HG03442 (cell line): ENCODE measurements around the gene CMIP.
A peak's percentile ranks its signal among the peaks of the same experiment; 100 is the strongest.

ENCODE experiments used
- ATAC-seq: cut with Tn5 transposase; IDR thresholded peaks from one replicate; pipeline ENCODE4 v1.9.1; 2021; ENCODE audit warnings: mild to moderate bottlenecking, moderate library complexity; ENCODE audit not compliant: unreplicated experiment

CMIP gene

GRCh38 chr16:81458827-81459598 is 14.4 kb downstream of the CMIP start:
- no peak for ATAC-seq

- no peak for ATAC-seq
Observed at GRCh38 chr16:81460075-81460474, 15.5 kb downstream of the CMIP start.

GRCh38 chr16:81461243-81461642 is 16.6 kb downstream of the CMIP start:
- no peak for ATAC-seq

- ATAC-seq: no peak
Observed at GRCh38 chr16:81461766-81462165, 17.2 kb downstream of the CMIP start.

- ATAC-seq: no peak
Observed at GRCh38 chr16:81462683-81463082, 18.1 kb downstream of the CMIP start.

- no peak for ATAC-seq
Observed at GRCh38 chr16:81463296-81463890, 18.8 kb downstream of the CMIP start.

- ATAC-seq: no peak
Observed at GRCh38 chr16:81464279-81464678, 19.7 kb downstream of the CMIP start.

- ATAC-seq: no peak
Observed at GRCh38 chr16:81465375-81465943, 20.9 kb downstream of the CMIP start.

GRCh38 chr16:81466356-81466980 is 21.9 kb downstream of the CMIP start:
- ATAC-seq: no peak

- no peak for ATAC-seq
Observed at GRCh38 chr16:81467072-81467471, 22.5 kb downstream of the CMIP start.

GRCh38 chr16:81467815-81468214 is 23.2 kb downstream of the CMIP start:
- no peak for ATAC-seq

GRCh38 chr16:81468269-81468902 is 23.8 kb downstream of the CMIP start:
- no peak for ATAC-seq

- ATAC-seq: no peak
Observed at GRCh38 chr16:81469183-81469677, 24.6 kb downstream of the CMIP start.

GRCh38 chr16:81469710-81470535 is 25.3 kb downstream of the CMIP start:
- ATAC-seq: peak; percentile 83

- ATAC-seq: no peak
Observed at GRCh38 chr16:81470796-81471636, 26.4 kb downstream of the CMIP start.

GRCh38 chr16:81471882-81472281 is 27.3 kb downstream of the CMIP start:
- no peak for ATAC-seq

- no peak for ATAC-seq
Observed at GRCh38 chr16:81472391-81472790, 27.8 kb downstream of the CMIP start.

GRCh38 chr16:81473066-81473488 is 28.5 kb downstream of the CMIP start:
- no peak for ATAC-seq

- no peak for ATAC-seq
Observed at GRCh38 chr16:81473558-81473957, 28.9 kb downstream of the CMIP start.
